Measurements from ENCODE around the gene NDUFAF8. TPM values are rescaled to one million over a fixed set of nuclear protein-coding genes. Genes with fewer than 3 reads are reported as not detected.

NDUFAF8 gene
- total RNA-seq, 4 donors from 2014 or later = 16.9 to 38.4 (median 22.3) TPM

GRCh38 chr17:81202318-81202717 is 36.8 kb upstream of the NDUFAF8 start:
- Histone ChIP-seq H3K4me3 (no peak overlapping the region), H3K36me3 (peaks cover 0 to 82% of the 10 kb centered on the region in 2 donors)
- TF ChIP-seq CTCF (IDR thresholded peaks at IDR 0.05) (no peak), EP300 (IDR thresholded peaks at IDR 0.05) (no peak), POLR2A (IDR thresholded peaks at IDR 0.05) (no peak), POLR2AphosphoS5 (IDR thresholded peaks at IDR 0.05) (no peak)

DNA sequence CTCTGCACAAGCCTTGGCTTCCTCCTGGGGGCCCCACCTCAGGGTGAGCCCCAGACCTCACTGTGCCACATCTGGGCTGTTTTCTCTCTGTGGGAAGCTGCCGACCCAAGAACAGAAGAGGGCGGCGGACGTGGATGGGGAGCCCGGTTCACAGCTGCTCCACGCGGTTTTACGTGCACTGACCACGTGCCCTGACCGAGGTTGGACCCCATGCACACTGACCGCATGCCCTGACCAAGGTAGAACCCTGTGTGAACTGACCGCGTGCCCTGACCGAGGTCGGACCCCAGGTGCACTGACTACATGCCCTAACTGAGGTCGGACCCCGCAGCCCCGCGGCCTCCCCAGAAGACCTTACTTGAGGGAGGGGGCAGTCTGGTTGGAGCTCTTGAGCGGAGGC is 36.0 kb upstream of the NDUFAF8 start:
- Histone ChIP-seq H3K27me3 (no peaks in the 10 kb centered on the region), H3K4me3 (no peak overlapping the region), H3K9me3 (no peaks in the 10 kb centered on the region), H3K36me3 (peaks cover 0 to 76% of the 10 kb centered on the region in 2 donors), H3K27ac (no peak overlapping the region), H3K4me1 (no peaks in the 10 kb centered on the region)
- no CpG with 5 or more reads among the region's 20 CpGs for WGBS, 2 donors (ENCODE audit: low coverage in 1 of 2)
- no peak for TF ChIP-seq POLR2A (IDR thresholded peaks at IDR 0.05)
- TF ChIP-seq EP300 (IDR thresholded peaks at IDR 0.05) = no peak
- no peak for TF ChIP-seq CTCF (IDR thresholded peaks at IDR 0.05)
- TF ChIP-seq POLR2AphosphoS5 (IDR thresholded peaks at IDR 0.05) = no peak
- ATAC-seq = no peak

More at GRCh38 chr17:81202318-81202717, 36.8 kb upstream of the NDUFAF8 start:
- ATAC-seq = no peak
- no peaks in the 10 kb centered on the region for H3K27me3 ChIP-seq
- no peaks in the 10 kb centered on the region for H3K9me3 ChIP-seq
- H3K4me1 ChIP-seq = peaks cover 0 to 3% (median 0%) of the 10 kb centered on the region in 3 donors
- WGBS, 2 donors (ENCODE audit: low coverage in 1 of 2) = 100% methylated on average over 2 of the region's 10 CpGs; no CpG with 5 or more reads in 1 of the 2 donors
- no peak overlapping the region for H3K27ac ChIP-seq

DNA sequence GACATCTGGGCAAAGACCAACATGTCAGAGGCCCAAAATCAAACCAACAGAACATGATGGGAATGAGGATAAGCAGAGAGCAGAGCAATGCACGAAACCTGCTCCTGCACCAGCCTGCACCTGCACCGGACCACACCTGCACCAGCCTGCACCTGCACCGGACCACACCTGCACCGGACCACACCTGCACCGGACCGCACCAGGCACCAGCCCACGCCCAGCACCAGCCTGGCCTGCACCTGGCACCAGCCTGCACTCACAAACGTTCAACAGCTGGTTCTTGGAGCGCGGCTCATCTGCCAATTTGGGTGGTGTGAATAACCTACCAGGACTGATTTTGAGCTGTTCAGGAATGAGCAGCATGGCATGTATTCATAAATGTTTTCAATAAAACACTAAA is 34.5 kb upstream of the NDUFAF8 start:
- H3K27me3 ChIP-seq = no peaks in the 10 kb centered on the region
- no peak for TF ChIP-seq CTCF (IDR thresholded peaks at IDR 0.05)
- no peak for TF ChIP-seq POLR2AphosphoS5 (IDR thresholded peaks at IDR 0.05)
- TF ChIP-seq POLR2A (IDR thresholded peaks at IDR 0.05) = no peak
- no peak for TF ChIP-seq EP300 (IDR thresholded peaks at IDR 0.05)
- peaks cover 0 to 69% of the 10 kb centered on the region in 2 donors for H3K36me3 ChIP-seq
- no peaks in the 10 kb centered on the region for H3K4me1 ChIP-seq
- H3K9me3 ChIP-seq = no peaks in the 10 kb centered on the region
- no peak overlapping the region for H3K27ac ChIP-seq
- 78% methylated on average over 10 of the region's 10 CpGs; no CpG with 5 or more reads in 1 of the 2 donors for WGBS, 2 donors (ENCODE audit: low coverage in 1 of 2)
- H3K4me3 ChIP-seq = no peak overlapping the region
- ATAC-seq = no peak

DNA sequence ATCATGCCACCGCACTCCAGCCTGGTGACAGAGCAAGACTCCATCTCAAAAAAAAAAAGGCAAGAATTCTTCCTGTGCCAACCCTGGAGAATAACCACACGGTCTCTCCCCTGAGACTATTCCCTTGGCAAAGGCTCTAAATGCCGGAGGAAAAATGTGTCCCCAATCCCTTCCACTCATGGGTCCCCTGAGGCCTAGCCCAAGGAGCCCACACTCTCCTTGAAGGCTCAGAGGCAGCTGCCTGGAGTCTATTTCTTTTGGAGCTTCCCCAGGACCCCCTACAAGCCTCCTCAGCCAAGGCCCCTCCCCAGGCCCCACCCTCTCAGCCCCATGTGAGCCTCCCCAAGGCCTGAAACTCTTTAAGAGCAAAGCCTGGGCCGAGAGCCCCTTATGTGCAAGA is 33.0 kb upstream of the NDUFAF8 start:
- Histone ChIP-seq H3K4me3 (no peak overlapping the region), H3K4me1 (no peaks in the 10 kb centered on the region), H3K9me3 (no peaks in the 10 kb centered on the region), H3K27me3 (no peaks in the 10 kb centered on the region), H3K27ac (no peak overlapping the region), H3K36me3 (peaks cover 0 to 61% of the 10 kb centered on the region in 2 donors)
- WGBS, 2 donors (ENCODE audit: low coverage in 1 of 2) = 50 to 71% methylated on average over 1 to 3 of the region's 4 CpGs
- TF ChIP-seq EP300 (IDR thresholded peaks at IDR 0.05) (no peak), POLR2A (IDR thresholded peaks at IDR 0.05) (no peak), CTCF (IDR thresholded peaks at IDR 0.05) (no peak), POLR2AphosphoS5 (IDR thresholded peaks at IDR 0.05) (no peak)
- no peak for ATAC-seq

DNA sequence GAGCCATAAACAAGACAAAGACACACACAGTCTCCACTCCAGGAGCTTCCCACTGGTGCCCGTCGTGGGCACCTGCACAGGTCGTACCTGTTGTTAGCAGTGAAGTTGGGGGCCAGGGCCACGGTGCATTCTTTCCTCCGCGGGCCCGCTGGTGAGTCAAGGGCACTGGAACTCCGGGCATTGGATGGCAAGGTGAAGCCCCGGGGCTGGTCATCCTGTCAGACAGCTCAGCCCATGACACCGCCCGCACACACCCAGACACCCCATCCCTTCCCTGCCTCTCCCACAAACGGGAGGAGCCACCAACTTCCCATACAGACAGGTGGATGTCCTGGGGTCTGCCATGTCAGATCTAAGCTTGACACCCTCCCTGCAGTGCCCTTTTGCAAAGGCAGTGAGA is 32.5 kb upstream of the NDUFAF8 start:
- Histone ChIP-seq H3K9me3 (no peaks in the 10 kb centered on the region), H3K27ac (no peak overlapping the region), H3K36me3 (peaks cover 0 to 61% of the 10 kb centered on the region in 2 donors), H3K4me1 (no peaks in the 10 kb centered on the region), H3K27me3 (no peaks in the 10 kb centered on the region), H3K4me3 (no peak overlapping the region)
- no peak for TF ChIP-seq CTCF (IDR thresholded peaks at IDR 0.05)
- no peak for TF ChIP-seq EP300 (IDR thresholded peaks at IDR 0.05)
- no peak for TF ChIP-seq POLR2AphosphoS5 (IDR thresholded peaks at IDR 0.05)
- TF ChIP-seq POLR2A (IDR thresholded peaks at IDR 0.05) = no peak
- ATAC-seq = peak; percentile 13
- 80% methylated on average over 3 of the region's 12 CpGs; no CpG with 5 or more reads in 1 of the 2 donors for WGBS, 2 donors (ENCODE audit: low coverage in 1 of 2)

Measured in gastroesophageal sphincter (tissue), 4 donors.